Fibroblast of pulmonary artery (primary cell): Measurements from ENCODE around the gene TRPV4.
"Not testable (repeated sequence)": the region's sequence is repeated elsewhere in the genome, so short reads cannot be mapped to it uniquely, and the experiment has no call there.

ENCODE experiments used
- DNase-seq: peaks from one replicate; pipeline ENCODE4 v3.0.0-alpha.2; 2010; ENCODE audit warnings: low read depth
- H3K4me3 ChIP-seq: replicated peaks from 2 replicates; pipeline ENCODE4 v1.5.1; 2011; ENCODE audit warnings: low read depth, mild to moderate bottlenecking, control low read depth, low read length, moderate library complexity
- CTCF ChIP-seq: IDR thresholded peaks from 2 replicates; pipeline ENCODE4 v1.5.1; 2011; ENCODE audit warnings: mild to moderate bottlenecking, control low read depth, low read length, inconsistent platforms; ENCODE audit errors: missing control alignments

The TRPV4 gene

GRCh38 chr12:109857715-109858114 is 24.5 kb upstream of the TRPV4 start:
- no peak for DNase-seq
- no peak for TF ChIP-seq CTCF
- H3K4me3 ChIP-seq = no peak overlapping the region

- TF ChIP-seq CTCF = no peak
- H3K4me3 ChIP-seq = no peak overlapping the region
- DNase-seq = no peak
Measured at GRCh38 chr12:109855377-109855776, 22.2 kb upstream of the TRPV4 start.

GRCh38 chr12:109850518-109850917 is 17.3 kb upstream of the TRPV4 start:
- not testable (repeated sequence) for DNase-seq, H3K4me3 ChIP-seq

GRCh38 chr12:109847142-109847735 is 14.0 kb upstream of the TRPV4 start:
- no peak overlapping the region for H3K4me3 ChIP-seq
- DNase-seq = no peak
- TF ChIP-seq CTCF = no peak

GRCh38 chr12:109845824-109846205 is 12.6 kb upstream of the TRPV4 start:
- no peak overlapping the region for H3K4me3 ChIP-seq
- DNase-seq = no peak
- TF ChIP-seq CTCF = no peak

- DNase-seq = peak; percentile 79
- TF ChIP-seq CTCF = peak; percentile 90
- peak overlapping the region; percentile 39 for H3K4me3 ChIP-seq
Measured at GRCh38 chr12:109844983-109845823, 12.0 kb upstream of the TRPV4 start.

GRCh38 chr12:109844091-109844490 is 10.9 kb upstream of the TRPV4 start:
- DNase-seq = no peak
- TF ChIP-seq CTCF = no peak
- no peak overlapping the region for H3K4me3 ChIP-seq
